ENCODE measurements around the gene MRTFA. TPM values are rescaled to one million over a fixed set of nuclear protein-coding genes. Genes with fewer than 3 reads are reported as not detected.
A peak's percentile ranks its signal among the peaks of the same experiment; 100 is the strongest.

MRTFA gene
- total RNA-seq, 1 donor from 2014 or later = 52.8 TPM

- no peak for DNase-seq (ENCODE audit: low read depth, low spot score)
- peak overlapping the region; percentile 20 for H3K4me3 Mint-ChIP-seq
- no peak for TF ChIP-seq CTCF (conservative IDR thresholded peaks at IDR 0.05)
- no peaks in the 10 kb centered on the region for H3K4me1 Mint-ChIP-seq
- H3K36me3 Mint-ChIP-seq (ENCODE audit: low read depth) = peaks cover 12% of the 10 kb centered on the region
- H3K27me3 Mint-ChIP-seq (ENCODE audit: low read depth) = no peaks in the 10 kb centered on the region
- no peaks in the 10 kb centered on the region for H3K9me3 Mint-ChIP-seq
- H3K27ac Mint-ChIP-seq (ENCODE audit: unreplicated experiment) = no peak overlapping the region
Measured at GRCh38 chr22:40414311-40414710, 222.2 kb downstream of the MRTFA start.

- no peak for DNase-seq (ENCODE audit: low read depth, low spot score)
- Mint-ChIP-seq H3K9me3 (no peaks in the 10 kb centered on the region), H3K27me3 (ENCODE audit: low read depth) (no peaks in the 10 kb centered on the region), H3K36me3 (ENCODE audit: low read depth) (peaks cover 12% of the 10 kb centered on the region), H3K4me3 (no peak overlapping the region), H3K27ac (ENCODE audit: unreplicated experiment) (no peak overlapping the region), H3K4me1 (no peaks in the 10 kb centered on the region)
- no peak for TF ChIP-seq CTCF (conservative IDR thresholded peaks at IDR 0.05)
Measured at GRCh38 chr22:40413873-40414272, 222.6 kb downstream of the MRTFA start.

- DNase-seq (ENCODE audit: low read depth, low spot score) = no peak
- Mint-ChIP-seq H3K4me3 (no peak overlapping the region), H3K4me1 (no peaks in the 10 kb centered on the region), H3K27me3 (ENCODE audit: low read depth) (no peaks in the 10 kb centered on the region), H3K27ac (ENCODE audit: unreplicated experiment) (no peak overlapping the region), H3K36me3 (ENCODE audit: low read depth) (peaks cover 12% of the 10 kb centered on the region), H3K9me3 (no peaks in the 10 kb centered on the region)
- TF ChIP-seq CTCF (conservative IDR thresholded peaks at IDR 0.05) = no peak
Measured at GRCh38 chr22:40412441-40412840, 224.1 kb downstream of the MRTFA start.

- no peaks in the 10 kb centered on the region for H3K9me3 Mint-ChIP-seq
- H3K27ac Mint-ChIP-seq (ENCODE audit: unreplicated experiment) = no peak overlapping the region
- no peak for TF ChIP-seq CTCF (conservative IDR thresholded peaks at IDR 0.05)
- no peaks in the 10 kb centered on the region for H3K27me3 Mint-ChIP-seq (ENCODE audit: low read depth)
- no peaks in the 10 kb centered on the region for H3K4me1 Mint-ChIP-seq
- H3K36me3 Mint-ChIP-seq (ENCODE audit: low read depth) = peaks cover 10% of the 10 kb centered on the region
- no peak for DNase-seq (ENCODE audit: low read depth, low spot score)
- no peak overlapping the region for H3K4me3 Mint-ChIP-seq
Measured at GRCh38 chr22:40411506-40411861, 225.0 kb downstream of the MRTFA start.

- H3K4me3 Mint-ChIP-seq = no peak overlapping the region
- H3K9me3 Mint-ChIP-seq = no peaks in the 10 kb centered on the region
- DNase-seq (ENCODE audit: low read depth, low spot score) = no peak
- H3K27ac Mint-ChIP-seq (ENCODE audit: unreplicated experiment) = no peak overlapping the region
- peaks cover 5% of the 10 kb centered on the region for H3K36me3 Mint-ChIP-seq (ENCODE audit: low read depth)
- no peaks in the 10 kb centered on the region for H3K27me3 Mint-ChIP-seq (ENCODE audit: low read depth)
- H3K4me1 Mint-ChIP-seq = no peaks in the 10 kb centered on the region
- TF ChIP-seq CTCF (conservative IDR thresholded peaks at IDR 0.05) = no peak
Measured at GRCh38 chr22:40410731-40411505, 225.6 kb downstream of the MRTFA start.

Measured in neural crest cell (in vitro differentiated cells).